Gastrocnemius medialis (tissue), 4 donors: Measurements from ENCODE around the gene RXRB. TPM values are rescaled to one million over a fixed set of nuclear protein-coding genes. Genes with fewer than 3 reads are reported as not detected.

Source experiments
- ATAC-seq, 2 donors: fragments of 150-250 bp; one replicate each; pipeline ENCODE4 v1.9.1; 2016
- DNase-seq, 2 donors: peaks; one replicate each; pipeline ENCODE4 v3.0.0-alpha.2; 2019
- H3K27ac ChIP-seq, 4 donors: fragments of 200-600 bp; sonication (generic); 1 replicate in 1 of 4; 2 replicates in 3 of 4; pipeline ENCODE4 v1.5.1; 2016 to 2018; ENCODE audit warnings: mild to moderate bottlenecking in 2 of 4, moderate library complexity in 1 of 4
- H3K27me3 ChIP-seq, 3 donors: fragments of 200-600 bp; sonication (generic) in 2 of 3; 1 replicate in 1 of 3; 2 replicates in 2 of 3; pipeline versions ENCODE4 v1.5.1 to v1.6.0; 2016 to 2019; ENCODE audit warnings: mild to moderate bottlenecking in 1 of 3, moderate library complexity in 1 of 3
- H3K36me3 ChIP-seq, 2 donors: fragments of 200-600 bp; sonication (generic) in 1 of 2; one replicate each; pipeline ENCODE4 v1.5.1; 2017 to 2018
- H3K4me1 ChIP-seq, 2 donors: fragments of 200-600 bp; sonication (generic) in 1 of 2; one replicate each; pipeline ENCODE4 v1.5.1; 2016 to 2017; ENCODE audit warnings: mild to moderate bottlenecking in 2 of 2
- H3K4me3 ChIP-seq, 4 donors: fragments of 200-600 bp; sonication (generic) in 3 of 4; 1 replicate in 1 of 4; 2 replicates in 3 of 4; pipeline ENCODE4 v1.5.1; 2016 to 2019; ENCODE audit warnings: mild to moderate bottlenecking in 2 of 4
- H3K9me3 ChIP-seq, 3 donors: fragments of 200-600 bp; sonication (generic) in 2 of 3; 1 replicate in 1 of 3; 2 replicates in 2 of 3; pipeline ENCODE4 v1.5.1; 2016 to 2019
- POLR2A ChIP-seq, 2 donors: fragments of 450-650 bp; IDR thresholded peaks; one replicate each; pipeline ENCODE4 v1.6.1; 2017; ENCODE audit warnings: antibody characterized with exemption in 2 of 2, mild to moderate bottlenecking in 2 of 2, moderate library complexity in 2 of 2
- in situ Hi-C, 4 donors: fragments of 200-750 bp; cut with MboI; loops; one replicate each; pipeline versions ENCODE4 v1.15.0 to v1.8.0; 2017; ENCODE audit warnings: low sequenced_read_pairs in 4 of 4
- intact Hi-C: fragments of 100-400 bp; cut with DNase I; formaldehyde crosslinking; loops from one replicate; pipeline ENCODE4 v1.15.1; 2023; ENCODE audit warnings: low total_unique reads
- total RNA-seq, 4 donors: library from RNA; depleted of rRNA; stranded (reverse); fragments of >200 nt; gene quantifications; one replicate each; pipeline versions ENCODE4 v1.1.0 to v1.2.3, GENCODE V29; 2016
- TF ChIP-seq, protein P1 (sequence below), 5 experiments: fragments of 450-650 bp in 3 of 5; fragments of 200-600 bp in 2 of 5; sonication (generic) in 2 of 5; IDR thresholded peaks in 4 of 5; conservative IDR thresholded peaks in 1 of 5; 1 replicate in 4 of 5; 2 replicates in 1 of 5; pipeline ENCODE4 v1.5.1; 2016 to 2019; ENCODE audit warnings: antibody characterized with exemption in 5 of 5, mild to moderate bottlenecking in 3 of 5, moderate library complexity in 3 of 5

The RXRB gene
- total RNA-seq, 4 donors from 2014 or later = 20.8 to 38.4 (median 24.6) TPM

DNA sequence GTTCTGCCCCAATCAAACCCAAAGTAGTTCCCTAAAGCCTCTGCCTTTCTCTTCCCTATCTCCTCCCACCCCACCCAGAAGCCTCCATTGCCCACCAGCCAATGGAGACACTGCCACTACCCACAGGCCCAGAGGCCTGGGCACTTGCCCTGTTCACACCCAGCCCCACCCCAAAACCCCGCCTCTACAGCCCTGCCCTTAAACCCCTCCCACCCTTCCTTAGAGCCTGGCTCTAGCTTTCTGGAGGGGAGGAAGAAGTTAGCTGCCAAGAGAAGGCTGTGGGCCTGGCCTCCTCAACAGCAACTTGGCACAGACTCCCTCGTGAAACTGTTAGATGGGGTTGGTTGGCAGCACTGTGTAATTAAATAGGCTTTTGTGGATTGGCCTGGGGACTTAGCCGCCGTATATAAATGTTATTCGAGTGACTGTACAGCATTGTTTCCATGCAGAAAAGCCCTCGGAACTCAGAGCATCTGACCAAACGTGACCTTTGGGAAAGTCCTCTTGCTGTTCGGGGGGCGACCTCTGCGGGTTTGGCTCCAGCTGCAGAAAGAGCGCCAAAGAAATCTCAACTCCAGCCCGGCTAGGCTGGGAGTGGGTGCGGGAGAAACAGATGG is 39.6 kb downstream of the RXRB start:
- Histone ChIP-seq H3K4me1 (peaks cover 0 to 6% of the 10 kb centered on the region in 2 donors), H3K4me3 (peak overlapping the region in 2 of 4 donors; percentile 65 to 77), H3K36me3 (no peaks in the 10 kb centered on the region), H3K27me3 (no peaks in the 10 kb centered on the region), H3K9me3 (no peaks in the 10 kb centered on the region), H3K27ac (peak overlapping the region in 2 of 4 donors; percentile 15 to 41)
- in situ Hi-C loops = loop anchor here in 3 of 4 donors (5.0 to 10.0 kb wide), 2 partner anchors 84 to 86 kb away; no protein-coding TSS in a partner anchor
- DNase-seq (no peak), ATAC-seq (peak in 1 of 2 donors; percentile 10)
- TF ChIP-seq, protein P1, sequence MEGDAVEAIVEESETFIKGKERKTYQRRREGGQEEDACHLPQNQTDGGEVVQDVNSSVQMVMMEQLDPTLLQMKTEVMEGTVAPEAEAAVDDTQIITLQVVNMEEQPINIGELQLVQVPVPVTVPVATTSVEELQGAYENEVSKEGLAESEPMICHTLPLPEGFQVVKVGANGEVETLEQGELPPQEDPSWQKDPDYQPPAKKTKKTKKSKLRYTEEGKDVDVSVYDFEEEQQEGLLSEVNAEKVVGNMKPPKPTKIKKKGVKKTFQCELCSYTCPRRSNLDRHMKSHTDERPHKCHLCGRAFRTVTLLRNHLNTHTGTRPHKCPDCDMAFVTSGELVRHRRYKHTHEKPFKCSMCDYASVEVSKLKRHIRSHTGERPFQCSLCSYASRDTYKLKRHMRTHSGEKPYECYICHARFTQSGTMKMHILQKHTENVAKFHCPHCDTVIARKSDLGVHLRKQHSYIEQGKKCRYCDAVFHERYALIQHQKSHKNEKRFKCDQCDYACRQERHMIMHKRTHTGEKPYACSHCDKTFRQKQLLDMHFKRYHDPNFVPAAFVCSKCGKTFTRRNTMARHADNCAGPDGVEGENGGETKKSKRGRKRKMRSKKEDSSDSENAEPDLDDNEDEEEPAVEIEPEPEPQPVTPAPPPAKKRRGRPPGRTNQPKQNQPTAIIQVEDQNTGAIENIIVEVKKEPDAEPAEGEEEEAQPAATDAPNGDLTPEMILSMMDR (IDR thresholded peaks at IDR 0.05 in 4 of 5, conservative IDR thresholded peaks at IDR 0.05 in 1 of 5) = no peak
- TF ChIP-seq POLR2A (IDR thresholded peaks at IDR 0.05) = no peak
- intact Hi-C loops = loop anchor here (1.0 to 10.0 kb wide), 4 partner anchors 36 to 146 kb away; no protein-coding TSS in a partner anchor

DNA sequence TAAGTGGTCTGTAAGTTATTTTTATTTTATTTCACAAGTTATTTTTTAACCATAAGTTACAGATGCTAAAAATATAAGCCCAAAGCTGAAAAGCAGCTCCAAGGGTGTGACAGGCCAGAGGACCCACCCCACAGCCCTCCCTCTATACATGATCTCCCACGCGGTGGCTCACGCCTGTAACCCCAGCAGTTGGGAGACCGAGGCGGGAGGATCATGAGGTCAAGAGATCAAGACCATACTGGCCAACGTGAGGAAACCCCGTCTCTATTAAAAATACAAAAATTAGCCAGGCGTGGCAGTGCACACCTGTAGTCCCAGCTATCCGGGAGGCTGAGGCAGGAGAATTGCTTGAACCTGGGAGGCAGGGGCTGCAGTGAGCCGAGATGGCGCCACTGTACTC is 40.4 kb downstream of the RXRB start:
- Histone ChIP-seq H3K9me3 (no peaks in the 10 kb centered on the region), H3K36me3 (no peaks in the 10 kb centered on the region), H3K4me1 (peaks cover 0 to 6% of the 10 kb centered on the region in 2 donors), H3K27ac (no peak overlapping the region), H3K4me3 (no peak overlapping the region), H3K27me3 (no peaks in the 10 kb centered on the region)
- intact Hi-C loops (loop anchor here (2.0 to 10.0 kb wide), 2 partner anchors 41 to 145 kb away; no protein-coding TSS in a partner anchor), in situ Hi-C loops (loop anchor here in 3 of 4 donors (5.0 to 10.0 kb wide), 2 partner anchors 85 to 87 kb away; no protein-coding TSS in a partner anchor)
- TF ChIP-seq, protein P1 (IDR thresholded peaks at IDR 0.05 in 4 of 5, conservative IDR thresholded peaks at IDR 0.05 in 1 of 5) = no peak
- TF ChIP-seq POLR2A (IDR thresholded peaks at IDR 0.05) = no peak
- no peak for ATAC-seq
- DNase-seq = no peak

DNA sequence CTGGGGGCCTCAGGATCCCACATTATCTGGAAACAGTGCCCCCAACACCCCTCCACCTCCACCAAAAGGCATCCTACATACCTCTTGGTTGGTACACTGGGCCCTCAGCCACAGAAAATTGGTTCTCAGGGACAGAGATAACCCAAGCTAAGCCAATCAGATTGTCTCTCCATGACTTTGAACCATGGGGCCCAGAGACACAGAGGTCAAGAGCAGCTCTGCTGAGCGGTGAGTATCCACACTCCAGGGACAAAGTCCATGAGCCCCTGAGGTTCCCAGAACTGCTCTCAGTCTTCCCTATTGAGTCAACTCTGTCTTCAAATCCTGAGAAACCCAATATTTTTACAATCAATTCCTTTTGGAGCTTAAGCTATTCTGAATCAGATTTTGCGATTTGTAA is 43.5 kb downstream of the RXRB start:
- ATAC-seq = no peak
- Histone ChIP-seq H3K9me3 (no peaks in the 10 kb centered on the region), H3K4me3 (no peak overlapping the region), H3K27me3 (no peaks in the 10 kb centered on the region), H3K4me1 (peaks cover 0 to 6% of the 10 kb centered on the region in 2 donors), H3K27ac (no peak overlapping the region), H3K36me3 (no peaks in the 10 kb centered on the region)
- intact Hi-C loops = no loop called here
- TF ChIP-seq POLR2A (IDR thresholded peaks at IDR 0.05) = no peak
- TF ChIP-seq, protein P1 (IDR thresholded peaks at IDR 0.05 in 4 of 5, conservative IDR thresholded peaks at IDR 0.05 in 1 of 5) = no peak
- DNase-seq = no peak
- in situ Hi-C loops = no loop called here

DNA sequence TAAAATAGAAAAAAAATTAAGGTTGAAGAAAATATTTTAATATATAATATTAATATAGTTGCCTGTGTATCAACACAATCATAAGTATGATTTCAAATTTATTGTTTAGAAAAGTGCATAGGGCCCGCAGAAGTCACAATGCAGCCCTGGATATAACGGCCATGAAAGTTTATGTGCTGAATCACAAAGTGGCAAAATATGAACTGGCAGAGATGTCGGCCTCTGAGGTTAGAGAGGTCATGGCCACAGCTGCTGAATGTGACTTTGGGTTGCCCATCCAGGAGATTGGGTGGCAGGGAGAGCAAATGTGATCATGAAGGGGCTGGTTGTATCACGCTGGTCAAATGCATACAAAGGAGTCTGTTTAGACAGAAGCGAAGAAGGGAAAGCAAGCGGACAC is 43.9 kb downstream of the RXRB start:
- Histone ChIP-seq H3K36me3 (no peaks in the 10 kb centered on the region), H3K4me3 (no peak overlapping the region), H3K9me3 (no peaks in the 10 kb centered on the region), H3K4me1 (peaks cover 0 to 3% of the 10 kb centered on the region in 2 donors), H3K27me3 (peaks cover 0 to 2% (median 0%) of the 10 kb centered on the region in 3 donors), H3K27ac (no peak overlapping the region)
- intact Hi-C loops = no loop called here
- DNase-seq (no peak), ATAC-seq (no peak)
- TF ChIP-seq, protein P1 (IDR thresholded peaks at IDR 0.05 in 4 of 5, conservative IDR thresholded peaks at IDR 0.05 in 1 of 5) = no peak
- no peak for TF ChIP-seq POLR2A (IDR thresholded peaks at IDR 0.05)
- in situ Hi-C loops = no loop called here
